GM19452 (cell line): ENCODE measurements around the gene GREM1.

Experiments used
- ATAC-seq: cut with Tn5 transposase; IDR thresholded peaks from one replicate; pipeline ENCODE4 v1.9.1; 2021; ENCODE audit not compliant: unreplicated experiment

The GREM1 gene

DNA sequence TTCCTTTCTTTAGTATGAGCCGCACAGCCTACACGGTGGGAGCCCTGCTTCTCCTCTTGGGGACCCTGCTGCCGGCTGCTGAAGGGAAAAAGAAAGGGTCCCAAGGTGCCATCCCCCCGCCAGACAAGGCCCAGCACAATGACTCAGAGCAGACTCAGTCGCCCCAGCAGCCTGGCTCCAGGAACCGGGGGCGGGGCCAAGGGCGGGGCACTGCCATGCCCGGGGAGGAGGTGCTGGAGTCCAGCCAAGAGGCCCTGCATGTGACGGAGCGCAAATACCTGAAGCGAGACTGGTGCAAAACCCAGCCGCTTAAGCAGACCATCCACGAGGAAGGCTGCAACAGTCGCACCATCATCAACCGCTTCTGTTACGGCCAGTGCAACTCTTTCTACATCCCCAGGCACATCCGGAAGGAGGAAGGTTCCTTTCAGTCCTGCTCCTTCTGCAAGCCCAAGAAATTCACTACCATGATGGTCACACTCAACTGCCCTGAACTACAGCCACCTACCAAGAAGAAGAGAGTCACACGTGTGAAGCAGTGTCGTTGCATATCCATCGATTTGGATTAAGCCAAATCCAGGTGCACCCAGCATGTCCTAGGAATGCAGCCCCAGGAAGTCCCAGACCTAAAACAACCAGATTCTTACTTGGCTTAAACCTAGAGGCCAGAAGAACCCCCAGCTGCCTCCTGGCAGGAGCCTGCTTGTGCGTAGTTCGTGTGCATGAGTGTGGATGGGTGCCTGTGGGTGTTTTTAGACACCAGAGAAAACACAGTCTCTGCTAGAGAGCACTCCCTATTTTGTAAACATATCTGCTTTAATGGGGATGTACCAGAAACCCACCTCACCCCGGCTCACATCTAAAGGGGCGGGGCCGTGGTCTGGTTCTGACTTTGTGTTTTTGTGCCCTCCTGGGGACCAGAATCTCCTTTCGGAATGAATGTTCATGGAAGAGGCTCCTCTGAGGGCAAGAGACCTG lies 13.2 kb downstream of the GREM1 start:
- ATAC-seq, result no peak

DNA sequence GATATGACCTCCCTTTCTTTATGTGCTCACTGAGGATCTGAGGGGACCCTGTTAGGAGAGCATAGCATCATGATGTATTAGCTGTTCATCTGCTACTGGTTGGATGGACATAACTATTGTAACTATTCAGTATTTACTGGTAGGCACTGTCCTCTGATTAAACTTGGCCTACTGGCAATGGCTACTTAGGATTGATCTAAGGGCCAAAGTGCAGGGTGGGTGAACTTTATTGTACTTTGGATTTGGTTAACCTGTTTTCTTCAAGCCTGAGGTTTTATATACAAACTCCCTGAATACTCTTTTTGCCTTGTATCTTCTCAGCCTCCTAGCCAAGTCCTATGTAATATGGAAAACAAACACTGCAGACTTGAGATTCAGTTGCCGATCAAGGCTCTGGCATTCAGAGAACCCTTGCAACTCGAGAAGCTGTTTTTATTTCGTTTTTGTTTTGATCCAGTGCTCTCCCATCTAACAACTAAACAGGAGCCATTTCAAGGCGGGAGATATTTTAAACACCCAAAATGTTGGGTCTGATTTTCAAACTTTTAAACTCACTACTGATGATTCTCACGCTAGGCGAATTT lies 14.9 kb downstream of the GREM1 start:
- ATAC-seq, result no peak

DNA sequence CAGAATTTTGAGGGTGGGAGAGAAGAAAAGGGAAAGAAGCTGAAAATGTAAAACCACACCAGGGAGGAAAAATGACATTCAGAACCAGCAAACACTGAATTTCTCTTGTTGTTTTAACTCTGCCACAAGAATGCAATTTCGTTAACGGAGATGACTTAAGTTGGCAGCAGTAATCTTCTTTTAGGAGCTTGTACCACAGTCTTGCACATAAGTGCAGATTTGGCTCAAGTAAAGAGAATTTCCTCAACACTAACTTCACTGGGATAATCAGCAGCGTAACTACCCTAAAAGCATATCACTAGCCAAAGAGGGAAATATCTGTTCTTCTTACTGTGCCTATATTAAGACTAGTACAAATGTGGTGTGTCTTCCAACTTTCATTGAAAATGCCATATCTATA lies 15.5 kb downstream of the GREM1 start:
- no peak for ATAC-seq

DNA sequence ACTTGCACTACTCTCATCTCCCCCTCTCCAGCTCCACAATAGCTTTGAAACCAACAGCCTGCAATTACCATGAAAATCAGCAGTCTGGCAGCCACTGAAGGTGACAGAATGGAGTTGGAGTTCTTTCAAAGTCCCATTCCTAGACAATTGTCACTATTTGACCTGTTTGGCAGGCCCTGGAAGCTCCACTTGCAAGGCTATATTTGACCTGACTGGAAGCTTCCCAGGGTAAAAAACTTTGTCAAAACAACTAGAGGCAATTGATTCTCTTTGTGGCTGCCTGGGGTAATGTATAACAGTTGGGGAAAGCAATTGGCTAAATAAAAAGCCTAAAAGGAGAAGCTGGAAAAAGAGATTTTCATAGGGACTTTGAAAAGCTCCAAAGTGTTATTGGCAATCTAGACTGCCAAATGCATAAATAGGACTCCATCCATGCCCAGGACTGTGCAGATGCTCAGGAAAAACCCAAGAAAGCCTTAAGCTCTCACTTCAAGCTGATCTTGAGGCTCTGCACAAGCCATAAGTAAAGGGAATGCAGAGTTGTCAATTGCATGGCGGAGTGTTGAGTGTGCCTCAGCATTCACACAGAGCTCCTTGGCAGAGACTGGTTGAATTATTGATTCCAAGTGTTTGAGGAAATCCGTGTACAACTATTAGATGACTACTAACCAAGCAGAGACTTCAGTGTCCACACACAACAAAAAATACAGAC lies 18.3 kb downstream of the GREM1 start:
- no peak for ATAC-seq

DNA sequence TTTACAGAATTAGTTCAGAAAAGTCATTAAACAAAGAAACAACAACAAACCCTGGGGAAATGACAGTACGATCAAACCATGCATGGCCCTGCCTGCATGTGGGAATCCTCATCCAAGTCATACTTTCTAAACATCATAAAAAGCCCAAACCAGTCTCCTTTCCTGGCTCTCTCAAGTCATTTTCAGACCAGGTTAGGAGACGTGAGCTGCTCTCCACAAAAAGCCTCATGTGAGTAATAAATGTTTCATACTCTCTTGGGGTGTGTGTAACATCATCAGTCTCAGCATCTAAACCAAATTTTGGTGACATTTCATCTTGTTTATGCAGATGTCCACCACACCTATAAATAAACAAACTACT lies 18.9 kb downstream of the GREM1 start:
- no peak for ATAC-seq

DNA sequence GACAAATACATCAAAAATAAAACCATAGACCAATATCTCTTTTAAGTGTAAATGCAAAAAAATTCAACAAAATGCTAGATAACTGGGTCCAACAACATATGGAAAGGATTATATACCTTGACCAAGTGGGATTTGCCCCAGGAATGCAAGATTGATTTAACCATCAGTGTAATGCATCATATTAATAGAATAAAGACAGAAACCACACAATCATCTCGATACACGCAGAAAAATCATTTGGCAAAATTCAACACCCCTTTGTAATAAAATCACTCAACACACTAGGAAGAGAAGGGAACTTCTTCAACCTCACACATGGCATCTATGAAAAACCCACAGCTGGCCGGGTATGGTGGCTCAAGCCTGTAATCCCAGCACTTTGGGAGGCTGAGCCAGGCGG lies 19.5 kb downstream of the GREM1 start:
- ATAC-seq, result no peak

DNA sequence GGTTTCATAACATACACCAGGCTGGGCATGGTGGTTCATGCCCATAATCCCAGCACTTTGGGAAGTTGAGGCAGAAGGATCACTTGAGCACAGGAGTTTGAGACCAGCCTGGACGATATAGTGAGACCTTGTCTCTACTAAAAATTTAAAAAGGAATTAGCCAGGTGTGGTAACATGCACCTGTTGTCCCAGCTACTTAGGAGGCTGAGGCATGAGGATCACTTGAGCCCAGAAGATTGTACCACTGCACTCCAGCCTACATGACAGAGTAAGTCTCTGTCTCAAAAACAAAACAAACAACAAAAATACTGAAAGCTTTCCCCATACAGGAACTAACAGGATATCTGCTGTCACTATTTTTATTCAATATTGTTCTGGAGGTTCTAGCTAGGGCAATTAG lies 20.9 kb downstream of the GREM1 start:
- ATAC-seq, result no peak

DNA sequence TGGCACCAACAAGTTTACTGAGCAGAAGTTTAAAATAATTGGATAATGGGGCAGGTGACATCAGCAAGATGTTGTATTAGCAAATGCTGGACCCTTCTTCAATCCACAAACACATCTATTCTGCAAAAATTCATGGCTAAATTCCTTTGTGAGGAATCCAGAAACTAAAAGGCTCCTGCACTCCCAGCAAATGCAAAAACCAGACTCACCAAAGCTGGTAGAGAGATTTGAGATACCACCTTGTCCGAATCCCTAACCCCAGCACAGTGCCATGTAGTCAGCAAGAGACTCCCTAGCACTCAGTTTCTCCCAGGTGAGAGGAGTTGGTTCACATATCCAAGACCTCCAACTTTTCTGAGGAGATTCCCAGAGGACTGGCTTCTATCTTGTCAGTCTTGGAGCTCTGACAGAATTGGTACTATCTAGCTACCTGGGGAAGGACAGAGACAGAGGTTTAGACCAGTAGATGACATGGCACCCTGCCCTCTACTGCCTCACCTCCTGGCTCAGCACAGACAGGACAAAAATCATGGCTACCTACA lies 21.8 kb downstream of the GREM1 start:
- ATAC-seq, result no peak

DNA sequence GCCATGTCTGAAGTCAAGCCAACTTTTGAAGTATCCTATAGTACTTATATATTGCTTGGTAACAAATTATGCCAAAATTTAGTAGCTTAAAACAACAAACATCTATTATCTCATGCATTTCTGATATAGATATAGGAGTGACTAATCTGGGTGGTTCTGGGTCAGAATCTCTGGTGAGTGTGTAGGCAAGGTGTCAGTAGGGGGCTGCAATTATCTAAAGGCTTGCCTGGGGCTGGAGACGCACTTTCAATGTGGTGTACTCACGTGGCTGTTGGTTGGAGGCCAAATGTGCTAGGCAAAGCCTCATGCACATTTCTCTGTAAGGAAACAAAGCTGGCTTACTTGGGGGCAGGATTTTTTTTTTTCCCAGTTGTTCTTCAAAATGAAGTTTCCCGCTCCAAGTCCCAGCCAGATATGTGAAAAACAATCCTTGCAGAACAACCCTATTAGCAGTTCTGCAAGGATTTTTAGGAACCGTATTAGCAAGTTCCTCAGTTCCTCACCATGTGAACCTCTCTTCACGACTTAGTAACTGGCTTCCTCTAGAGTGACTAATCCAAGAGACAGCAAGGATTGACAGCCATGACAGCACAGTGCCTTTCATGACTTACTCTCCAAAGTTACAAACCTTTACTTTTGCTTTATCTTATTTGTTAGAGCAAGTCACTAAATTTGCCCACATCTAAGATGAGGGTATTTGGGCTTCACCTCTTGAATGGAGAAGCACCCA lies 25.8 kb downstream of the GREM1 start:
- no peak for ATAC-seq

DNA sequence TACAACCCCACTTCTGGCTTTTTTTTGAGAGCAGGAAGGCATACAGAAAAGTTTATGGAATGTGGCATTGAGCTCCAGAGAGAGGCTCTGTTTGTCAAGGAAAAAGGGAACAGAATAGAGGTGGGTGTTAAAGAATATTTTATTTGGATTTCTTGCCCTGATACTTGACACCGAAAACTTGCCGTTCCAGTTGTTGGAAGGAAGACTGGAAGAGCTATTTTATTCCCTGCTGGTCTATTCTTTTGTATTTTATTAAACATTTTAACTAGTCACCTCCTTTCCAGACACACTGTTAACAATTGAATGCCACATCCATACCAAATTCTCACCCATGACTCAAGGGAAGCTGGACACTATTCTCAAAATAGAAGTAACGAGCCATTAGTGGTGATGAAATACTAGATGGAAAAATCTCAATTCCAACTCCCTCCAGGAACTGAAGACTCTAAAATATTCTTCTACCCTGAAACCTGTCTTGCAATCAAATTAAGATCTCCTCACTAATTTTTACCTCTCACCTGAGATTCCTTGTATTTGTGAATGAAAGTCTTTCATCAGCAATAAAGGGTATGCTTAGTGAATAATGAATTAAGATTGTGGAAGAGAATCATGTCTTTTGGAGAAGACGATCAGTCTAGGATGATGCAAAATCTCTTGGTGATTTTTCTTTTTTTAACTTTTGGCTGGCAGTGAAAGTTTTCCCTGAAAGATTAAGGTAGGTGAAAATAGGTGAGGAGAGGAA lies 28.5 kb downstream of the GREM1 start:
- no peak for ATAC-seq

DNA sequence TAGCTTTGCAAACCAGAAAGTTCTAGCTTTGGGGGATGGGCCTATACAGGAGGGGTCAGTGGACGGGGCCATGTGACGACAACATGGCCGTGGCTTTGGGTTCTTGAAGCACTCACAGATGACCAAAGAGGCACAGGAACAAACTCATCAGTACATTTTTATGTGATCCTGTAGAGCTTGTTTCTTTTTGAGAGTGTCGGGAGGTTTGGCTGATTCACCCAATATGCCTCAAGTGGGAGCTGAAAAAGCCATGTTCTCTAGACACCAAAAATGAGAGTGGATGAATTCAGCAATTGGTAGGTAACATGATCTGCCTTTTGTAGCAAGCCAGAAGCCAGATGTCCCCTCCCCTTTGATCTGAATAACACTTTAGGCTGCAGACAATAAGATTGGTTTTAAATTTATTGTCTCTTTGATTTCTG lies 30.1 kb downstream of the GREM1 start:
- ATAC-seq, result no peak

DNA sequence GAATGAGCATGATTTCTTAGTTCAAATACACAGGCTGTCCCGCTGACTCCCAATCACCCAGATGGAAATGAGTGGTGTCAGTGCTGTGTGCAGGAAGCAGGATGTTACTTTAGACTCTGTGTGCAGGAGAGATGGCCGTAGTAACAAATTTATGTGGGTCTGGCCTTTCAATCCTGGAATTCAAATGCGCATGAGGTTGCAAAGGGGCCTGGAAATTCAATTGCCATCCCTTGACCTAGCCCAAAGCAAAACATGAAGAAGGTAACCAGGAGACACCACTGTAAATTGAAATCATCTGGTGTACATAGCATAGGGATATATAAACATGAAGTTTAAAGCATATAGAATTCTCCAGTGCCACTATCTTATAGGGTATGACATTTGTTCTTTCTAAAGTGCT lies 33.2 kb downstream of the GREM1 start:
- ATAC-seq, result no peak

DNA sequence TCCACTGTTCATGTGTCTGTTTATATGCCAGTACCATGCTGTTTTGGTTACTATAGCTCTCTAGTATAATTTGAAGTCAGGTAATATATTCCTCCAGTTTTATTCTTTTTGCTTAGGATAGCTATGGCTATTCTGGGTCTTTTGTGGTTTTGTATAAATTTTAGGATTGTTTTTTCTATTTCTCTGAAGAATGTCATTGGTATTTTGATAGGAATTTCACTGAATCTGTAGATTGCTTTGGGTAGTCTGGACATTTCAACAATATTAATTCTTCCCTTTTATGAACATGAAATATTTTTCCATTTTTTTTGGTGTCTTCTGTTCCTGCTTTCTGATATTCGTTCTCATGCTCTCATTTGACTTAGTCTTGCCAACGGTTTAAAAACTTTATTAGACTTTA lies 39.6 kb downstream of the GREM1 start:
- ATAC-seq, result no peak

DNA sequence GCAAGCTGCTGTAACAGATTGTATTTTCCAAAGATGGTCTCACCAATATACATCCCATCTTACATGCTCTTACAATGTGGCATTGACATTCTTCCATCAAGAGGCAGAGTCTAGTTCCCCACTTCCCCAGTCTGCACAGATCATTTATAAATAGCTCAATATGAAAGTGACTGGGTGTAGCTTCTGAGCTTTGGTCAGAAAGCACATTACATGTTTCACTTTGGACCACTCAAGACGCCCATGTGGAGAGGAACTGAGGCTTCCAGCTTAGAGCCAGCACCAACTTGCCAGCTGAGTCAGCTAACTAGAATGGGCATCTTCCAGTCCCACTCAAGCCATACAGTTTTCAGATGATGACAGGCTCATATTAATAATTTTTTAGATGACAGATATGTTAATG lies 45.5 kb downstream of the GREM1 start:
- ATAC-seq, result no peak

DNA sequence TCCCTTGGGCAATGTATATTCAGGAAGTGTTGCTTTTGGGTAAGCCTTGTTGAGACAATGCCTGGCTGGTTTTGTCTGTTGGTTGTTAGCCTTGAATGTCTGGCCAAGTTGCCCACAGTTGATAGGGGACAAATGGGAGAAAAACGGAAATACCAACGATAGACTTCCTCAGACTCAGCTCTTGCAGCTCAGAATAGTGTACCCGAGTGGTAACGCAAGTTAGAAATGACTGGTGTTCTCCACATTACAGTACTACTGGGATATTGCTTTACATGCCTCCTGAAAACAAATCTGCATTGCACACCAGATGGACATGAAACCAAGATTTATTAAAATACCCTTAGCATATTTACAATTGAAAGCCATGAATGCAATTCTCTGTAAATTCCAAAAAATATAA lies 47.4 kb downstream of the GREM1 start:
- no peak for ATAC-seq

DNA sequence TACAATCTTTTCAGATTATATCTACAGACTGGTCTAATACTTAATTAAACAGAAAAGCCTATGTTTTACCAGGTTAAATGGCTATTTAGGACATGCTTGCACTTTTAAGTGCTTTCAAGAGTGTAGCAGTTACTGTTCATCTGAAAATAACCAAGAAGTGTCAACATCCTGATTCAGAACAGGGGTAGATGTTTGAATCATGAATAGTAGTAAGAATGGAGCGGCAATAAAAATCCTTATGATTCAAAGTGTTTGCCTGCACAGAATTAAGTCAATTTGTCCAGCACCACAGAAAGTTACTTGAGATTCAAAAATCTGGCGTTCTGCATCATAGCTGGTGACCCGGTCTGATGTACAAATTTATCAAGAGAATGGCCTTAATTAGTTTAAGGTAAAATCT lies 48.3 kb downstream of the GREM1 start:
- ATAC-seq, result no peak

DNA sequence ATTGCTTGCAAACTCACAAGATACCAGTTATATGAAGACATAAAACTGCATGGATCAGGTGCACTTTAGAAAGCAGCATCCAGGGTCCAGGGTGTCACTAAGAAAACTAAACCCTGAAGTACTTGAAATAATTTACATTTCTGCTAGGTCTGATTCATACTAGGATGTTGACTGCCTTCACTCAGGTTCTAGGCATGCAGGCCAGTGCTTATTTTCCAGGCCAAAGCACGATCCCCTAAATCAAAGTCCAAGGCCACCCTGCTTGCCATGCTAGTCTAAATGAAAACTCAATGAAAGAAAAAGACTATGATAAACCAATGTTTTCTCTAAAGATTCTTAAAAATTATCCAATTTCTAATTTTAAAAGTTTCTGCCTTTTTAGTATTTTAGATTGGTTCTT lies 49.4 kb downstream of the GREM1 start:
- no peak for ATAC-seq

DNA sequence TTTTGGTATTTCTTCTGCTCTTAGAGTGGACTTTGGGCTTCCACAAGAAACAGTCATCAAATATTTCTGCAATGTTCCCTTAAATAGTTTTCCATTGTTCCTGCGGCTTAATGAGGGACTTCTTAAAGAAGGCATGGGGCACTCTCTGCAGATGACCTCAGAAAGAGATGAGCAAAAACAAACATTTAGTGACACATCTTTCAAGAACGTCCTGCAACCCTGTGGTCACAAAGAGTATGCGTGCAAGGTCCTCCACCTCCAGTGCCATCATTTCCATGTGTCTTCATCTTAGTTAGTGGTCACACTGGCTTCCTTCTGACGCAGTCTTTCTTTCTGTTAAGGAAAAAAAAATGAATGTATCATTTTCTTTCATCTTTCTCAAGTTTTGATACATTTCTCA lies 56.2 kb downstream of the GREM1 start:
- ATAC-seq, result no peak

DNA sequence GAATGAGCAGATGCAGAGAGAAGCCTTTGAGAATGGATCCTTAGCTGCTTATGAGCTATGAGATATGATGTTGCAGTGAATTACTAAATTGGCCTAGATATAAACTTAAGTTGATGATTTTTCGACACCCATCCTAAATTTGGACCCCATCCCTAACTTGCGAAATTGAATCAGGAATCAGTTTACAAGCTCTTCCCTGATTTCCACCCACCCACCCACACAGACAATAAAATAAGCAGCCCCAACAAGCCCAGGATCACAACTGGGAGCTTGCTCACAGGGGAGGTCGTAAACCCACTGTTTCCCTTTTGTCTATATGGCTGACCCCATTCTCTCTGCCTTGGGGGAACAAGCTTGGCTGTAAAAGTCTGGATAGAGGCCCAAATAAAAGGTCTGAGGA lies 57.3 kb downstream of the GREM1 start:
- ATAC-seq, result no peak

DNA sequence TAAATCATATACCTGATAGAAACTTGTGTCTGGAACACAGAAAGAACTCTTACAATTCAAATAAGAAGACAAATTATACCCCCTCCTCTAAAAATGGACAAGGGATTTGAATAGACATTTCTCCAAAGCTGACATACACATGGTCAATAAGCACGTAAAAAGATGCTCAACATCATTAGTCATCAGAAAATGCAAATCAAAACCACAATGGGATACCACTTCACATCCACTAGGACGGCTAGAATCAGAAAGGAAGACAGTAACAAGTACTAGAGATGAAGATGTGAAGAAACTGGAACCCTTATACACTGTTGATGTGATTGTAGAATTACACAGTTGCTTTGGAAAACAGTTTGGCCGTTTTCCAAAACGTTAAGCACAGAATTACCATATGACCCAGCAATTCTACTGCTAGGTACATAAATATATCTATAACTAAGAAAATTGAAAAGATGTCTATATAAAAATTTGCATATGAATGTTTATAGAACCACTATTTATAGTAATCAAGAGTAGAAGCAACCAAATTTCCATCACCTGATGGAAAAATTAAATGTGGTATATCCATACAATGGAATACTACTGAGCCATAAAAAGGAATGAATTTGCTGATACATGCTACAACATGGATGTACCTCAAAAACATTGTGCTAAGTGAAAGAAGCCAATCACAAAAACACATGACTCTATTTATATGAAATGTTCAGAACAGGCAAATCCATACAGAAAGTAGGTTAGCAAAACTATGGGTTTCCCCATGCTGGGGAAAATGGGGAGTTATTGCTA lies 60.8 kb downstream of the GREM1 start:
- no peak for ATAC-seq
